ENCODE measurements around the gene MTHFD1. TPM values are rescaled to one million over a fixed set of nuclear protein-coding genes. Genes with fewer than 3 reads are reported as not detected.

Gene MTHFD1
- total RNA-seq, 4 donors from 2014 or later = 21.5 to 42.0 (median 33.0) TPM

GRCh38 chr14:64495252-64495651 is 107.1 kb downstream of the MTHFD1 start:
- Histone ChIP-seq H3K36me3 (peaks cover 20% of the 10 kb centered on the region), H3K4me3 (no peak overlapping the region), H3K4me1 (peaks cover 4% of the 10 kb centered on the region), H3K27me3 (no peaks in the 10 kb centered on the region), H3K27ac (no peak overlapping the region), H3K9me3 (no peaks in the 10 kb centered on the region)
- TF ChIP-seq POLR2A (IDR thresholded peaks at IDR 0.05) (no peak), POLR2AphosphoS5 (IDR thresholded peaks at IDR 0.05) (no peak), EP300 (IDR thresholded peaks at IDR 0.05) (no peak)
- TF ChIP-seq, protein P1, sequence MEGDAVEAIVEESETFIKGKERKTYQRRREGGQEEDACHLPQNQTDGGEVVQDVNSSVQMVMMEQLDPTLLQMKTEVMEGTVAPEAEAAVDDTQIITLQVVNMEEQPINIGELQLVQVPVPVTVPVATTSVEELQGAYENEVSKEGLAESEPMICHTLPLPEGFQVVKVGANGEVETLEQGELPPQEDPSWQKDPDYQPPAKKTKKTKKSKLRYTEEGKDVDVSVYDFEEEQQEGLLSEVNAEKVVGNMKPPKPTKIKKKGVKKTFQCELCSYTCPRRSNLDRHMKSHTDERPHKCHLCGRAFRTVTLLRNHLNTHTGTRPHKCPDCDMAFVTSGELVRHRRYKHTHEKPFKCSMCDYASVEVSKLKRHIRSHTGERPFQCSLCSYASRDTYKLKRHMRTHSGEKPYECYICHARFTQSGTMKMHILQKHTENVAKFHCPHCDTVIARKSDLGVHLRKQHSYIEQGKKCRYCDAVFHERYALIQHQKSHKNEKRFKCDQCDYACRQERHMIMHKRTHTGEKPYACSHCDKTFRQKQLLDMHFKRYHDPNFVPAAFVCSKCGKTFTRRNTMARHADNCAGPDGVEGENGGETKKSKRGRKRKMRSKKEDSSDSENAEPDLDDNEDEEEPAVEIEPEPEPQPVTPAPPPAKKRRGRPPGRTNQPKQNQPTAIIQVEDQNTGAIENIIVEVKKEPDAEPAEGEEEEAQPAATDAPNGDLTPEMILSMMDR (IDR thresholded peaks at IDR 0.05) = no peak
- no peak for DNase-seq (ENCODE audit: low spot score in 2 of 2)

GRCh38 chr14:64496764-64497163 is 108.6 kb downstream of the MTHFD1 start:
- peaks cover 11% of the 10 kb centered on the region for H3K36me3 ChIP-seq
- no peaks in the 10 kb centered on the region for H3K27me3 ChIP-seq
- H3K9me3 ChIP-seq = no peaks in the 10 kb centered on the region
- TF ChIP-seq, protein P1 (IDR thresholded peaks at IDR 0.05) = no peak
- TF ChIP-seq EP300 (IDR thresholded peaks at IDR 0.05) (no peak), POLR2A (IDR thresholded peaks at IDR 0.05) (no peak), POLR2AphosphoS5 (IDR thresholded peaks at IDR 0.05) (no peak)
- no peak overlapping the region for H3K4me3 ChIP-seq
- peaks cover 19% of the 10 kb centered on the region for H3K4me1 ChIP-seq
- DNase-seq (ENCODE audit: low spot score in 2 of 2) = no peak
- H3K27ac ChIP-seq = no peak overlapping the region

DNA sequence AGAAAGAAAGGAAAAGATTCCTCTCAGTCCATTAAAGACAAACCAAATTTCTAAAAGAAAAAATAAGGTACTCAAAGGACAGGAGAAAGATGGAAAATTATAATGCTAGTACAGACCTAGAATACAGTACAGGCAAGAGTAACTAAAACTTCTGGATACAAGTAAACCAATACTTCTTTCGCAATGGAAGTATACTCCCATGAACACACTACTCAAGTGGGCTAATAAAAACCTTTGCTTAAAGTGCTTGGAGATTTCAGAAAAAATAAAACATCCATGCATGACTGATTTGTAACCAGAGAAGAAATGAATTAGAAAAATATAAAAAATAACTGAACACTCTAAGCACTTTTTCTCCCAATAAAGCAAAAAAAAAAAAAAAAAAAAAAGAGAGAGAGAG is 111.9 kb downstream of the MTHFD1 start:
- no peak for TF ChIP-seq POLR2AphosphoS5 (IDR thresholded peaks at IDR 0.05)
- no peak for TF ChIP-seq POLR2A (IDR thresholded peaks at IDR 0.05)
- TF ChIP-seq EP300 (IDR thresholded peaks at IDR 0.05) = no peak
- TF ChIP-seq, protein P1 (IDR thresholded peaks at IDR 0.05) = no peak
- H3K4me3 ChIP-seq = no peak overlapping the region
- WGBS = 100% methylated on average over 1 of the region's 1 CpG
- no peaks in the 10 kb centered on the region for H3K9me3 ChIP-seq
- H3K27me3 ChIP-seq = no peaks in the 10 kb centered on the region
- H3K27ac ChIP-seq = no peak overlapping the region
- DNase-seq (ENCODE audit: low spot score in 2 of 2) = no peak
- H3K4me1 ChIP-seq = peaks cover 30% of the 10 kb centered on the region
- peaks cover 8% of the 10 kb centered on the region for H3K36me3 ChIP-seq

GRCh38 chr14:64501411-64502171 is 113.4 kb downstream of the MTHFD1 start:
- WGBS = 19% methylated on average over 8 of the region's 8 CpGs
- H3K4me3 ChIP-seq = peak overlapping the region; percentile 93
- peak overlapping the region; percentile 98 for H3K27ac ChIP-seq

GRCh38 chr14:64502456-64502855 is 114.3 kb downstream of the MTHFD1 start:
- H3K27ac ChIP-seq = peak overlapping the region; percentile 98
- no peaks in the 10 kb centered on the region for H3K27me3 ChIP-seq
- H3K4me3 ChIP-seq = peak overlapping the region; percentile 93
- H3K4me1 ChIP-seq = peaks cover 49% of the 10 kb centered on the region
- 24% methylated on average over 4 of the region's 6 CpGs for WGBS
- no peaks in the 10 kb centered on the region for H3K36me3 ChIP-seq
- H3K9me3 ChIP-seq = no peaks in the 10 kb centered on the region
- no peak for DNase-seq (ENCODE audit: low spot score in 2 of 2)
- TF ChIP-seq POLR2AphosphoS5 (IDR thresholded peaks at IDR 0.05) (no peak), EP300 (IDR thresholded peaks at IDR 0.05) (no peak), POLR2A (IDR thresholded peaks at IDR 0.05) (no peak)
- TF ChIP-seq, protein P1 (IDR thresholded peaks at IDR 0.05) = no peak

More at GRCh38 chr14:64501411-64502171, 113.4 kb downstream of the MTHFD1 start:
- no peak for TF ChIP-seq POLR2A (IDR thresholded peaks at IDR 0.05)
- no peak for TF ChIP-seq EP300 (IDR thresholded peaks at IDR 0.05)
- TF ChIP-seq, protein P1 (IDR thresholded peaks at IDR 0.05) = no peak
- peak in 1 of 3 donors; percentile 26 for TF ChIP-seq POLR2AphosphoS5 (IDR thresholded peaks at IDR 0.05)
- peak in 1 of 2 donors; percentile 72 for DNase-seq (ENCODE audit: low spot score in 2 of 2)
- Histone ChIP-seq H3K9me3 (no peaks in the 10 kb centered on the region), H3K36me3 (no peaks in the 10 kb centered on the region), H3K4me1 (peaks cover 40% of the 10 kb centered on the region), H3K27me3 (no peaks in the 10 kb centered on the region)

All from suprapubic skin (tissue), 4 donors.